PC-9 (cell line): ENCODE results near the gene PARD6B. TPM values are rescaled to one million over a fixed set of nuclear protein-coding genes. Genes with fewer than 3 reads are reported as not detected.
"Not testable (repeated sequence)": the region's sequence is repeated elsewhere in the genome, so short reads cannot be mapped to it uniquely, and the experiment has no call there.

Experiments
- BruUV-seq: library from RNA; stranded (reverse); fragments of 400-500 nt; replicated peaks from 2 replicates; lab custom pipeline; 2021; lab: Mats Ljungman, UMichigan
- CTCF ChIA-PET: fragments of 300-600 bp; sonication (Branson Sonifier 250); formaldehyde crosslinking; loops from one replicate; lab custom pipeline; 2022; ENCODE audit warnings: antibody characterized with exemption; lab: Charles Lee
- POLR2A ChIA-PET: fragments of 300-600 bp; sonication (Branson Sonifier 250); formaldehyde crosslinking; loops from one replicate; lab custom pipeline; 2022; ENCODE audit warnings: antibody characterized with exemption; ENCODE audit not compliant: unreplicated experiment; lab: Charles Lee
- DNase-seq, 2 experiments: peaks; one replicate each; pipeline versions ENCODE4 v3.0.0 to v3.0.0-alpha.2; 2015 to 2022; ENCODE audit warnings: mixed read lengths in 1 of 2
- H2AFZ ChIP-seq: fragments of 200-600 bp; sonication (generic); 2 replicates; pipeline ENCODE4 v1.8.1; 2017; ENCODE audit warnings: antibody characterized with exemption
- H3F3A ChIP-seq: fragments of 200-600 bp; sonication (generic); 2 replicates; pipeline ENCODE4 v1.8.1; 2017; ENCODE audit warnings: antibody characterized with exemption, mild to moderate bottlenecking, low read depth; ENCODE audit not compliant: insufficient read depth
- H3K27ac ChIP-seq: fragments of 200-600 bp; sonication (generic); 2 replicates; pipeline ENCODE4 v1.6.1; 2016; ENCODE audit warnings: mixed run types
- H3K27me3 ChIP-seq: fragments of 200-600 bp; sonication (generic); 2 replicates; pipeline ENCODE4 v1.6.1; 2016; ENCODE audit warnings: low read depth, mixed run types; ENCODE audit not compliant: insufficient read depth
- H3K36me3 ChIP-seq: fragments of 200-600 bp; sonication (generic); 2 replicates; pipeline ENCODE4 v1.6.1; 2016; ENCODE audit warnings: low read depth, mixed run types
- H3K4me1 ChIP-seq: fragments of 200-600 bp; sonication (generic); replicated peaks from 2 replicates; pipeline ENCODE4 v1.6.1; 2016; ENCODE audit warnings: mixed run types; ENCODE audit not compliant: insufficient read depth
- H3K4me2 ChIP-seq: fragments of 200-600 bp; sonication (generic); 2 replicates; pipeline ENCODE4 v1.6.1; 2017; ENCODE audit warnings: mixed run types
- H3K4me3 ChIP-seq: fragments of 200-600 bp; sonication (generic); 2 replicates; pipeline ENCODE4 v1.6.1; 2016; ENCODE audit warnings: mixed run types
- H3K79me2 ChIP-seq: fragments of 200-600 bp; sonication (generic); 2 replicates; pipeline ENCODE4 v1.6.1; 2017; ENCODE audit warnings: low read depth, mixed run types
- H3K9me2 ChIP-seq: fragments of 200-600 bp; sonication (generic); 2 replicates; pipeline ENCODE4 v1.8.1; 2017; ENCODE audit warnings: mild to moderate bottlenecking; ENCODE audit not compliant: insufficient read depth
- H3K9me3 ChIP-seq: fragments of 200-600 bp; sonication (generic); 2 replicates; pipeline ENCODE4 v1.8.1; 2016; ENCODE audit warnings: low read depth; ENCODE audit not compliant: insufficient read depth
- H4K20me1 ChIP-seq: fragments of 200-600 bp; sonication (generic); 2 replicates; pipeline ENCODE4 v1.8.1; 2017; ENCODE audit not compliant: insufficient read depth
- CTCF ChIP-seq: fragments of 200-600 bp; sonication (generic); conservative IDR thresholded peaks from 2 replicates; pipeline ENCODE4 v1.6.1; 2017; ENCODE audit warnings: mixed run types, antibody characterized with exemption, mild to moderate bottlenecking, moderate library complexity
- EZH2 ChIP-seq: fragments of 200-600 bp; sonication (generic); IDR thresholded peaks from 2 replicates; pipeline ENCODE4 v1.8.0; 2017; ENCODE audit warnings: antibody characterized with exemption, low read depth
- intact Hi-C: fragments of 100-400 bp; cut with micrococcal nuclease; formaldehyde crosslinking; loops from one replicate; pipeline ENCODE4 v1.10.0; 2022; ENCODE audit not compliant: unreplicated experiment
- total RNA-seq: library from RNA; stranded (reverse); gene quantifications from 2 replicates; pipeline ENCODE4 v1.2.3, GENCODE V29; 2021

PARD6B gene
- total RNA-seq, 1 experiment from 2014 or later = 52.2 TPM

GRCh38 chr20:50799176-50799889 is 68.0 kb downstream of the PARD6B start:
- ChIA-PET CTCF (no interaction called here), POLR2A (interaction anchor here (0.6 kb wide), 1 partner anchor 502 kb away, joined by 4 read pairs; no protein-coding TSS in a partner anchor)
- no peaks in the 10 kb centered on the region; the same call in 1 of the 2 replicates for H3K4me1 ChIP-seq
- no peaks in the 10 kb centered on the region for H3K36me3 ChIP-seq
- intact Hi-C loops = loop anchor here (10.0 kb wide), 2 partner anchors 185 to 825 kb away; no protein-coding TSS in a partner anchor
- no peaks in the 10 kb centered on the region for H4K20me1 ChIP-seq
- TF ChIP-seq EZH2 (no peak), CTCF (no peak)
- no peaks in the 10 kb centered on the region; the same call in 1 of the 2 replicates for H3F3A ChIP-seq
- H2AFZ ChIP-seq = no peak overlapping the region
- no peaks in the 10 kb centered on the region for H3K9me2 ChIP-seq
- no peak overlapping the region for H3K27ac ChIP-seq
- no peaks in the 10 kb centered on the region for H3K79me2 ChIP-seq
- no peak overlapping the region for H3K4me3 ChIP-seq
- H3K9me3 ChIP-seq = no peaks in the 10 kb centered on the region
- no peak for DNase-seq
- no peaks in the 10 kb centered on the region for H3K27me3 ChIP-seq
- no TSS peak for BruUV-seq
- no peak overlapping the region for H3K4me2 ChIP-seq

GRCh38 chr20:50799890-50800550 is 68.6 kb downstream of the PARD6B start:
- Histone ChIP-seq H3K4me3 (no peak overlapping the region), H3K27me3 (no peaks in the 10 kb centered on the region), H3K4me1 (no peaks in the 10 kb centered on the region; the same call in 1 of the 2 replicates), H2AFZ (no peak overlapping the region), H3K27ac (no peak overlapping the region), H3K9me3 (no peaks in the 10 kb centered on the region), H3K36me3 (no peaks in the 10 kb centered on the region), H3F3A (no peaks in the 10 kb centered on the region; the same call in 1 of the 2 replicates), H3K79me2 (no peaks in the 10 kb centered on the region), H3K9me2 (no peaks in the 10 kb centered on the region), H3K4me2 (no peak overlapping the region), H4K20me1 (no peaks in the 10 kb centered on the region)
- no peak for TF ChIP-seq CTCF
- TF ChIP-seq EZH2 = no peak
- CTCF ChIA-PET = interaction anchor here (0.6 kb wide), 1 partner anchor 10 kb away, joined by 5 read pairs; no protein-coding TSS in a partner anchor
- POLR2A ChIA-PET = no interaction called here
- no peak for DNase-seq
- intact Hi-C loops = loop anchor here (10.0 kb wide), 2 partner anchors 185 to 825 kb away; no protein-coding TSS in a partner anchor
- BruUV-seq = no TSS peak

GRCh38 chr20:50800986-50801746 is 69.8 kb downstream of the PARD6B start:
- H3K79me2 ChIP-seq, H3K9me3 ChIP-seq, H3K4me3 ChIP-seq, BruUV-seq, H3K27me3 ChIP-seq, H3F3A ChIP-seq, H3K9me2 ChIP-seq, intact Hi-C loops, POLR2A ChIA-PET, H3K36me3 ChIP-seq, H4K20me1 ChIP-seq, DNase-seq, H3K4me1 ChIP-seq, H2AFZ ChIP-seq, H3K27ac ChIP-seq, H3K4me2 ChIP-seq: not testable (repeated sequence)
- CTCF ChIA-PET = interaction anchor here (0.6 kb wide), 1 partner anchor 11 kb away, joined by 5 read pairs; no protein-coding TSS in a partner anchor
